Measurements from ENCODE around the gene KCNJ2.

Gene KCNJ2

DNA sequence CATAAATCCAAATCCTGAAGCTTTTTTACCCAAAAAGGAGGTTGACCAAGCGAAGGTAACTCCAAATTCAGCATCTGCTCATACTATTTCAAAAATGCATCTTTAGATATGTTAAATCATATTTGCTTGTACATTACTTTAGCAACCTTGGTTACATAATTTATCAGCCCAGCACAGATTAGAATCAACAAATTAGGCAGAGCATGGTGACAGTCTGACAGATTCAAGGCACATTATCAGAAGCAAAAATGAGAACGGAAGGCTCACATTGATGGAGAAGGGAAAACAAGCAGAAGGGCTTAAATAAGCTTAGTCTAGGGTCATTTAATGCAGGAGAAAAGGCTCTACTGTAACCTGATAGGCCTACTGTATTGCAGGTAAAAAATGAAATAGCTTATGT lies 3.9 kb upstream of the KCNJ2 start:
- Histone ChIP-seq H2AK5ac (ENCODE audit: low read length, severe bottlenecking) (no peak overlapping the region), H2BK120ac (ENCODE audit: low read depth, low read length) (no peak overlapping the region), H3K18ac (ENCODE audit: low read depth in 1 of 2, low read length in 2 of 2) (no peak overlapping the region), H3K79me1 (replicated peaks; ENCODE audit: low read length, poor library complexity, severe bottlenecking) (peaks cover 1% of the 10 kb centered on the region), H3K4ac (ENCODE audit: low read depth in 1 of 2, low read length in 2 of 2) (no peak overlapping the region), H3K23ac (ENCODE audit: low read length in 2 of 2) (no peak overlapping the region), H3K9ac (ENCODE audit: low read length) (no peak overlapping the region), H2BK12ac (ENCODE audit: low read length in 2 of 2) (no peak overlapping the region), H3K36me3 (ENCODE audit: control insufficient read depth in 1 of 2, insufficient read depth in 2 of 2, low read depth in 1 of 2, low read length in 2 of 2) (no peaks in the 10 kb centered on the region), H3K27me3 (ENCODE audit: control insufficient read depth in 1 of 2, insufficient read depth in 1 of 2, low read length in 2 of 2) (no peaks in the 10 kb centered on the region), H4K8ac (ENCODE audit: low read length) (no peak overlapping the region), H2AFZ (ENCODE audit: low read depth, low read length) (no peak overlapping the region), H3K9me3 (ENCODE audit: control insufficient read depth, low read length) (no peaks in the 10 kb centered on the region), H3K4me3 (ENCODE audit: insufficient read depth in 1 of 2, low read depth in 1 of 2, low read length in 2 of 2) (no peak overlapping the region), H2BK5ac (ENCODE audit: low read depth, low read length, poor library complexity, severe bottlenecking) (no peak overlapping the region), H3K14ac (ENCODE audit: low read length in 2 of 2) (no peak overlapping the region), H4K91ac (ENCODE audit: low read length) (no peak overlapping the region), H3K27ac (ENCODE audit: low read length, poor library complexity, severe bottlenecking) (no peak overlapping the region), H3K4me1 (ENCODE audit: control insufficient read depth, insufficient read depth, low read depth, low read length) (no peaks in the 10 kb centered on the region), H2BK15ac (ENCODE audit: low read depth, poor library complexity, severe bottlenecking) (no peak overlapping the region), H3K4me2 (ENCODE audit: low read length, poor library complexity, severe bottlenecking) (no peak overlapping the region)
- no peak for DNase-seq
- 82% methylated on average over 1 of the region's 2 CpGs for WGBS

- Histone ChIP-seq H3K36me3 (ENCODE audit: control insufficient read depth in 1 of 2, insufficient read depth in 2 of 2, low read depth in 1 of 2, low read length in 2 of 2) (no peaks in the 10 kb centered on the region), H3K4me2 (ENCODE audit: low read length, poor library complexity, severe bottlenecking) (no peak overlapping the region), H3K23ac (ENCODE audit: low read length in 2 of 2) (no peak overlapping the region), H3K79me1 (replicated peaks; ENCODE audit: low read length, poor library complexity, severe bottlenecking) (peaks cover 1% of the 10 kb centered on the region), H2BK12ac (ENCODE audit: low read length in 2 of 2) (no peak overlapping the region), H3K27ac (ENCODE audit: low read length, poor library complexity, severe bottlenecking) (no peak overlapping the region), H2AFZ (ENCODE audit: low read depth, low read length) (no peak overlapping the region), H3K4me1 (ENCODE audit: control insufficient read depth, insufficient read depth, low read depth, low read length) (peaks cover 2% of the 10 kb centered on the region), H3K14ac (ENCODE audit: low read length in 2 of 2) (no peak overlapping the region), H4K8ac (ENCODE audit: low read length) (no peak overlapping the region), H2BK5ac (ENCODE audit: low read depth, low read length, poor library complexity, severe bottlenecking) (no peak overlapping the region), H3K9ac (ENCODE audit: low read length) (no peak overlapping the region), H2AK5ac (ENCODE audit: low read length, severe bottlenecking) (no peak overlapping the region), H3K9me3 (ENCODE audit: control insufficient read depth, low read length) (no peaks in the 10 kb centered on the region), H4K91ac (ENCODE audit: low read length) (no peak overlapping the region), H3K18ac (ENCODE audit: low read depth in 1 of 2, low read length in 2 of 2) (no peak overlapping the region), H2BK120ac (ENCODE audit: low read depth, low read length) (no peak overlapping the region), H3K4me3 (ENCODE audit: insufficient read depth in 1 of 2, low read depth in 1 of 2, low read length in 2 of 2) (no peak overlapping the region), H3K27me3 (ENCODE audit: control insufficient read depth in 1 of 2, insufficient read depth in 1 of 2, low read length in 2 of 2) (no peaks in the 10 kb centered on the region), H2BK15ac (ENCODE audit: low read depth, poor library complexity, severe bottlenecking) (no peak overlapping the region), H3K4ac (ENCODE audit: low read depth in 1 of 2, low read length in 2 of 2) (no peak overlapping the region)
- DNase-seq: no peak
- 100% methylated on average over 2 of the region's 4 CpGs for WGBS
Observed at GRCh38 chr17:70166615-70167014, 2.7 kb upstream of the KCNJ2 start.

DNA sequence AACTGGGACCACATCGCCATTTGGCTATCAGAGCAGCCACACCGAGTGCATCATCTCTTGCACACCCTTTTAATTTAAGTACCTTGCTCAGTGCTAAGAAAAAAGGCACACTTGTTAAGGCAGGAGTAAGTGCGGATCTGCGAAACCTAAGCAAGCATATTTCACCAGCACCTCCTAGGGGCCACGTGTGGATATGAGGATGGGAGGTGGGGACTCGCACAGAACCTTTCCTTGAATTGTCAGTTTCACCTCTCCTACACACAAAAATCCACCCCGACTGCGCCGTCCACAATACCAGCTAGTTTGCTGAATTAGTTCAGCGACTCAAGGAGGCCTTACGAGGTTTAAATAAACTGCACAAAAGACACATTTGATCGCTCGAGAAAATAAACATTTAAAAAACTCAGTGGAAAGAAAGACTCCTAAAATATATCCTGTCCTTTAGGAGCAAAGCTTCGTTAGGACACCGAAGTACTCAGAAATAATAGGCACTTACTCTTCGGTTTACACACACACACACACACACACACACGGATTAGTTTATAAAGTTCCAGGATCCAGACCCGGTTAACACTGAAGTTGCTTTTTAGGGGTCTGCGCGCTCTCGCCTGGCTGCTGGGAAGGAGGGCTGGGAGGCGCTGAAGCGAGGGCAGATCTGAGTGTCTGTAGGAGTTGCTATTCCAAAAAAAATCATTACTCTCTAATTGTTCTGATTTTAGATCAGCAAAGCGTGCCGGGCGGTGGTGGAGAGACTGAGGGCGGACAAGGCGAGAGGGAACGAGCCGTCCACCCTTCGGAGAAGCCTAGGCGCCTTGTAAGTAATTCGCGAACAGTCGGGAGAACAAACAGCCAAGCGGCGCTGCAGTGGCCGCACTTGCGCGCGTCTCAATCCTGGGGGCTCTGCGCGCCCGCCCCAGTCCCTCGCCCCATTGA lies 1.0 kb upstream of the KCNJ2 start:
- H3K9me3 ChIP-seq (ENCODE audit: control insufficient read depth, low read length): no peaks in the 10 kb centered on the region
- H3K23ac ChIP-seq (ENCODE audit: low read length in 2 of 2): no peak overlapping the region
- H4K8ac ChIP-seq (ENCODE audit: low read length): peak overlapping the region; percentile 51
- H2AFZ ChIP-seq (ENCODE audit: low read depth, low read length): peak overlapping the region; percentile 70
- peaks cover 1% of the 10 kb centered on the region for H3K79me1 ChIP-seq (replicated peaks; ENCODE audit: low read length, poor library complexity, severe bottlenecking)
- peak overlapping the region in 1 of 2 experiments; percentile 61 for H2BK12ac ChIP-seq (ENCODE audit: low read length in 2 of 2)
- no peak overlapping the region for H2BK120ac ChIP-seq (ENCODE audit: low read depth, low read length)
- H4K91ac ChIP-seq (ENCODE audit: low read length): no peak overlapping the region
- H2AK5ac ChIP-seq (ENCODE audit: low read length, severe bottlenecking): no peak overlapping the region
- H3K14ac ChIP-seq (ENCODE audit: low read length in 2 of 2): peak overlapping the region in 1 of 2 experiments; percentile 7
- H2BK15ac ChIP-seq (ENCODE audit: low read depth, poor library complexity, severe bottlenecking): no peak overlapping the region
- peak overlapping the region in 1 of 2 experiments; percentile 71 for H3K18ac ChIP-seq (ENCODE audit: low read depth in 1 of 2, low read length in 2 of 2)
- H3K9ac ChIP-seq (ENCODE audit: low read length): peak overlapping the region; percentile 88
- DNase-seq: peak; percentile 77
- H3K4ac ChIP-seq (ENCODE audit: low read depth in 1 of 2, low read length in 2 of 2): peak overlapping the region; percentile 2 to 38
- no peaks in the 10 kb centered on the region for H3K27me3 ChIP-seq (ENCODE audit: control insufficient read depth in 1 of 2, insufficient read depth in 1 of 2, low read length in 2 of 2)
- H3K4me1 ChIP-seq (ENCODE audit: control insufficient read depth, insufficient read depth, low read depth, low read length): peaks cover 2% of the 10 kb centered on the region
- H3K27ac ChIP-seq (ENCODE audit: low read length, poor library complexity, severe bottlenecking): peak overlapping the region; percentile 66
- no peaks in the 10 kb centered on the region for H3K36me3 ChIP-seq (ENCODE audit: control insufficient read depth in 1 of 2, insufficient read depth in 2 of 2, low read depth in 1 of 2, low read length in 2 of 2)
- 1% methylated on average over 37 of the region's 45 CpGs for WGBS
- peak overlapping the region; percentile 61 for H2BK5ac ChIP-seq (ENCODE audit: low read depth, low read length, poor library complexity, severe bottlenecking)
- peak overlapping the region; percentile 65 to 88 for H3K4me3 ChIP-seq (ENCODE audit: insufficient read depth in 1 of 2, low read depth in 1 of 2, low read length in 2 of 2)
- H3K4me2 ChIP-seq (ENCODE audit: low read length, poor library complexity, severe bottlenecking): peak overlapping the region; percentile 77

DNA sequence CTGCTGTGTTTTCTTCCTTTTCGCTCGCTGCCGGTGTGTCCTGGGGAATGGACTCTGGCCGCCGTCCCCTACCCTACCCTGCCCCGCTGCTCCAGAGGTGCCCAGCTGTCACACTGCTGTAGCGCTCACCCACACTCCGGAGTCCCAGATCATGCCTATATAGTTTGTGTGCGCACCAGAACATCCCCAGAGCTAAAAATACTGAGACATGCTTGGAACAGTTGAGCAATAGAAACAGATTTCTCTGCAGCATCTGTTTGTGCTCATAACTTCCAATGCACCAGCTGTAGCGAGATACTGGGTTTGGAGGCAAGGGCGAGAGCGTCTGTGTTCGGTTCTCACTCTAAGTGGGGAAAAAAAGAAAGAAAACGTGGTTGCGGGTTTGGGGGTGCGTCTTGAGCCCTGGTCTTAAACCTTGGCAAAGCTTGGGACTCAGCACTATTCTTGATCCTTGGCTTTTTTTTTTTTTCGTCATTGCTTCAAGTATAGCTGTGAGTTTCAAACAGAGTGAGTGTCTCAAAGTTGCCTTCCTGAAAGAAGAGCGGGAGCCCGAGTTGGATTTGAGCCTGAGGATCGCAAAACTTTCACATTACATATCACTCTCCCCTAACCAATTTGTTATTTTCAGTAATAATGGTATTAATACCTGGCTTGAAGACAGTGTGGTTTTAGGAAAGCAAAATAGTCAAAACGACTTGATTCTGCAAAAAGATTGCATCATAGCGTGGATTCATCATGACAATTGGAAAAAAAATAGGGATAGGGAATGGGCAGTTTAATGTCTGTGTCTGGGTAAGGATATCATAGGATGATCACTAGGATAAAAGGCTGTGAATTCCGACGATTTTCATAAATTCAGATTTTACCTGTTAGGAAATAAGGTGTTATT lies 621 bp downstream of the KCNJ2 start:
- no peak overlapping the region for H2BK15ac ChIP-seq (ENCODE audit: low read depth, poor library complexity, severe bottlenecking)
- peak overlapping the region in 1 of 2 experiments; percentile 58 for H3K18ac ChIP-seq (ENCODE audit: low read depth in 1 of 2, low read length in 2 of 2)
- peak overlapping the region; percentile 65 to 88 for H3K4me3 ChIP-seq (ENCODE audit: insufficient read depth in 1 of 2, low read depth in 1 of 2, low read length in 2 of 2)
- peaks cover 2% of the 10 kb centered on the region for H3K4me1 ChIP-seq (ENCODE audit: control insufficient read depth, insufficient read depth, low read depth, low read length)
- H3K27me3 ChIP-seq (ENCODE audit: control insufficient read depth in 1 of 2, insufficient read depth in 1 of 2, low read length in 2 of 2): no peaks in the 10 kb centered on the region
- no peaks in the 10 kb centered on the region for H3K9me3 ChIP-seq (ENCODE audit: control insufficient read depth, low read length)
- no peak overlapping the region for H2BK120ac ChIP-seq (ENCODE audit: low read depth, low read length)
- no peak overlapping the region for H3K27ac ChIP-seq (ENCODE audit: low read length, poor library complexity, severe bottlenecking)
- peak overlapping the region in 1 of 2 experiments; percentile 2 for H3K4ac ChIP-seq (ENCODE audit: low read depth in 1 of 2, low read length in 2 of 2)
- H4K8ac ChIP-seq (ENCODE audit: low read length): no peak overlapping the region
- WGBS: 17% methylated on average over 21 of the region's 24 CpGs
- H3K9ac ChIP-seq (ENCODE audit: low read length): peak overlapping the region; percentile 78
- H3K14ac ChIP-seq (ENCODE audit: low read length in 2 of 2): peak overlapping the region in 1 of 2 experiments; percentile 12
- H2BK12ac ChIP-seq (ENCODE audit: low read length in 2 of 2): no peak overlapping the region
- no peak overlapping the region for H2BK5ac ChIP-seq (ENCODE audit: low read depth, low read length, poor library complexity, severe bottlenecking)
- peak overlapping the region; percentile 1 for H2AFZ ChIP-seq (ENCODE audit: low read depth, low read length)
- H3K23ac ChIP-seq (ENCODE audit: low read length in 2 of 2): no peak overlapping the region
- peaks cover 2% of the 10 kb centered on the region in 2 experiments for H3K36me3 ChIP-seq (ENCODE audit: control insufficient read depth in 1 of 2, insufficient read depth in 2 of 2, low read depth in 1 of 2, low read length in 2 of 2)
- H2AK5ac ChIP-seq (ENCODE audit: low read length, severe bottlenecking): no peak overlapping the region
- no peak overlapping the region for H4K91ac ChIP-seq (ENCODE audit: low read length)
- DNase-seq: peak; percentile 74
- peak overlapping the region; percentile 61 for H3K4me2 ChIP-seq (ENCODE audit: low read length, poor library complexity, severe bottlenecking)
- H3K79me1 ChIP-seq (replicated peaks; ENCODE audit: low read length, poor library complexity, severe bottlenecking): peaks cover 4% of the 10 kb centered on the region
